T-helper 2 cell treated with Interferon-gamma antibody and Interleukin-4, amounts not matched to agents 5 μg/mL and 100 μg/mL, for 36 hours (primary cell): Measurements from ENCODE around the gene CEMIP2.

Experiments
- DNase-seq: peaks from one replicate; pipeline ENCODE4 v3.0.0; 2021; ENCODE audit warnings: low spot score
- H3K27ac Mint-ChIP-seq: one replicate; pipeline ENCODE4 v1.8.0; 2021; ENCODE audit warnings: mild to moderate bottlenecking, mixed read lengths
- H3K27me3 Mint-ChIP-seq: one replicate; pipeline ENCODE4 v1.8.0; 2021; ENCODE audit warnings: low read depth, mixed read lengths
- H3K36me3 Mint-ChIP-seq: one replicate; pipeline ENCODE4 v1.8.0; 2021; ENCODE audit warnings: low read depth, mixed read lengths
- H3K4me1 Mint-ChIP-seq: one replicate; pipeline ENCODE4 v1.8.0; 2021; ENCODE audit warnings: low read depth, mixed read lengths
- H3K4me3 Mint-ChIP-seq: one replicate; pipeline ENCODE4 v1.8.0; 2022; ENCODE audit warnings: mild to moderate bottlenecking, moderate library complexity, mixed read lengths
- H3K9me3 Mint-ChIP-seq: one replicate; pipeline ENCODE4 v1.8.0; 2021; ENCODE audit warnings: mixed read lengths

The CEMIP2 gene

DNA sequence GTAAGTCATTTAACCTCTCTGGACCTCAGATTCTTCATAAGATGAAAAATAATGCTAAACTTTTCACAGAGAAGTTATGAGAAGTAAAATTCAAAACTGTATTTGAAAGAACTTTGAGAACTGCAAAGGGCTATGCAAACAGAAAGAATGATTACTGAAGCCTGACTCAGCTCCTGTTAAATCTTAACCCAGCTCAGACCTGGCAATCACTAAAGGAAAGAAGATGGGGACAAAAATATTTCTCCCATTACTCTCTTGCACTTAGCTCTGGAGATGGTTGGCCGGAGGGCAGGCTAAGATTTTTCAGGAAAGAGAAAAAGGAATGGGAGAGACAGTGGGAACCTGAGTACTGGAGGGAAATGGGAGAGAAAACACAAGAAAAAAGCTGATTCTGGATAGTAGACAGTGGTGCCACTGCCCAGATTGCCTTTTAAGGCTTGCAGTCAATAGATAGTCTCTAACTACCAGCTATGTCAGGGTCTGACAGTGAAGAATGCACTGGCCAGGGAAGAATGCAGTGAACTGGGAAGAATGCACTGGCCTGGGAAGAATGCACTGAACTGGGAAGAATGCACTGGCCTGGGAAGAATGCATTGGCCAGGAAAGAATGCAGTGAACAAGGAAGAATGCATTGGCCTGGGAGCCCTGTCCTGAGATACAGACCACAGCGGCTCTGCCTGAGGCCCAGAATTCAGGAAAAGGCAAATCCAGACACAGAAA, 25.2 kb upstream of the CEMIP2 start:
- Mint-ChIP-seq H3K4me1 (peaks cover 45% of the 10 kb centered on the region), H3K27ac (peak overlapping the region; percentile 71), H3K9me3 (no peaks in the 10 kb centered on the region), H3K27me3 (no peaks in the 10 kb centered on the region), H3K36me3 (peaks cover 9% of the 10 kb centered on the region), H3K4me3 (no peak overlapping the region)
- DNase-seq: no peak

- no peaks in the 10 kb centered on the region for H3K27me3 Mint-ChIP-seq
- H3K27ac Mint-ChIP-seq: peak overlapping the region; percentile 17
- no peak overlapping the region for H3K4me3 Mint-ChIP-seq
- peaks cover 38% of the 10 kb centered on the region for H3K4me1 Mint-ChIP-seq
- H3K9me3 Mint-ChIP-seq: no peaks in the 10 kb centered on the region
- peaks cover 9% of the 10 kb centered on the region for H3K36me3 Mint-ChIP-seq
- DNase-seq: no peak
Observed at GRCh38 chr9:71791875-71792274, 23.6 kb upstream of the CEMIP2 start.

DNA sequence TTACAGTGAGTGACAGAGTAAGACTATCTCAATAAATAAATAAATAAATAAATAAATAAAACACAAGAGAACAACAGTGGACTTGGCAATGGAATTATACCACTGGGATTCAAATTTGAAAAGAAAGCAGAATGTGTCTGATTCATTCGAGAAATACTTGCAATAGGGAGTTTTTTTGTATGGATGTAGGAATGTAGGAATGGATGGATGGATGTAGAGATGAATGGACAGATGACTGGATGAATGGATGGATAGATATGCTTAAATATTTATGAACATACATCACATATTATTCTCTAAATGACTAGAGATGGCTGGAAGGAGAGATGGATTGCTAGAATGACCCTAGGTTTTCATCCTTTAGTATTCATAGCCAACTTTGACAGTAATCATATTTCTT, 22.0 kb upstream of the CEMIP2 start:
- Mint-ChIP-seq H3K4me3 (no peak overlapping the region), H3K27ac (no peak overlapping the region), H3K9me3 (no peaks in the 10 kb centered on the region), H3K4me1 (peaks cover 25% of the 10 kb centered on the region), H3K27me3 (no peaks in the 10 kb centered on the region), H3K36me3 (peaks cover 9% of the 10 kb centered on the region)
- no peak for DNase-seq

- peaks cover 9% of the 10 kb centered on the region for H3K9me3 Mint-ChIP-seq
- H3K4me1 Mint-ChIP-seq: peaks cover 49% of the 10 kb centered on the region
- peak overlapping the region; percentile 96 for H3K27ac Mint-ChIP-seq
- DNase-seq: peak; percentile 88
- peak overlapping the region; percentile 64 for H3K4me3 Mint-ChIP-seq
- no peaks in the 10 kb centered on the region for H3K27me3 Mint-ChIP-seq
- H3K36me3 Mint-ChIP-seq: peaks cover 5% of the 10 kb centered on the region
Observed at GRCh38 chr9:71783120-71783523, 14.8 kb upstream of the CEMIP2 start.

- H3K9me3 Mint-ChIP-seq: peaks cover 9% of the 10 kb centered on the region
- H3K4me1 Mint-ChIP-seq: peaks cover 50% of the 10 kb centered on the region
- H3K27me3 Mint-ChIP-seq: no peaks in the 10 kb centered on the region
- H3K36me3 Mint-ChIP-seq: peaks cover 5% of the 10 kb centered on the region
- H3K27ac Mint-ChIP-seq: peak overlapping the region; percentile 96
- H3K4me3 Mint-ChIP-seq: peak overlapping the region; percentile 38
- DNase-seq: no peak
Observed at GRCh38 chr9:71781391-71781790, 13.1 kb upstream of the CEMIP2 start.

DNA sequence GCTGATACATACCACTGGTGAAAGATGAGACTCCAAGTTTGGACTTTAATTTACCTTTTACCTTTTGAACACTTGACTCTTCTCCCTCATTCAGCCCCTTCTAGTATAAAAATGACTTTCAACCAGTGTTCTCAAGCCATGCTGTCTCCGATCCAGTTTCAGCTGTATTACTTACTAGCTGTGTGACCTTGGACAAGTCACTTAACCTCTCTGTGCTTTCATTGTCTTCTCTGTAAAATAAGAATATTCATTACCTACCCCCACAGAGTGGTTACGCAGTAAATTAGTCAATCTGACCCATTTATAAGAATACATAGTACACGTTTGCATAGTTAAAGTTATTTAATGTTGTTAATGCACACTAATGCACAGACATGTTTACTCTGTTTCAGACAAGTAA, 12.6 kb upstream of the CEMIP2 start:
- no peak for DNase-seq
- peak overlapping the region; percentile 38 for H3K4me3 Mint-ChIP-seq
- H3K36me3 Mint-ChIP-seq: peaks cover 5% of the 10 kb centered on the region
- H3K9me3 Mint-ChIP-seq: peaks cover 9% of the 10 kb centered on the region
- no peaks in the 10 kb centered on the region for H3K27me3 Mint-ChIP-seq
- peak overlapping the region; percentile 96 for H3K27ac Mint-ChIP-seq
- H3K4me1 Mint-ChIP-seq: peaks cover 52% of the 10 kb centered on the region

DNA sequence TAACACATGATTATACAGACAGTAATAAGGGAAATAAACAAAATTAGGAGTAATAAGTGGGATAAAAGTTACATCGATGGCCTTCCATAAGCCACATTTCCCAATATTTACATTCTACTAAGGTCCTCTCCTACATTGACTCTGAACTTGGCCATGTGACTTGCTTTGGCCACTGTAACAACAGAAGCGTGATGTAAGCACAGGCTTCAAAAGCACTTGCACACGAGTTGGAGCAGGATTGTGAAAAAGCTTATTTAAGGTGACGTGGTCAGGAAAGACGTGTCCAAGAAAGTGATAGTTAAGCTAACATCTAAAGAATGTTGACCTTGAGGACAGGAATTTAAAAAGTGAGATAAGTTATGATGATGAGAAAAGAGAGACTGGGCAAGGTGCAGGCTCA, 9.8 kb upstream of the CEMIP2 start:
- Mint-ChIP-seq H3K4me1 (peaks cover 42% of the 10 kb centered on the region), H3K27me3 (no peaks in the 10 kb centered on the region), H3K27ac (no peak overlapping the region), H3K4me3 (no peak overlapping the region), H3K36me3 (no peaks in the 10 kb centered on the region), H3K9me3 (no peaks in the 10 kb centered on the region)
- DNase-seq: no peak

- peak overlapping the region; percentile 71 for H3K27ac Mint-ChIP-seq
- no peaks in the 10 kb centered on the region for H3K36me3 Mint-ChIP-seq
- no peak overlapping the region for H3K4me3 Mint-ChIP-seq
- peaks cover 17% of the 10 kb centered on the region for H3K4me1 Mint-ChIP-seq
- no peak for DNase-seq
- no peaks in the 10 kb centered on the region for H3K9me3 Mint-ChIP-seq
- H3K27me3 Mint-ChIP-seq: no peaks in the 10 kb centered on the region
Observed at GRCh38 chr9:71774920-71775319, 6.6 kb upstream of the CEMIP2 start.

- peaks cover 15% of the 10 kb centered on the region for H3K4me1 Mint-ChIP-seq
- H3K36me3 Mint-ChIP-seq: no peaks in the 10 kb centered on the region
- H3K27ac Mint-ChIP-seq: no peak overlapping the region
- H3K4me3 Mint-ChIP-seq: no peak overlapping the region
- H3K27me3 Mint-ChIP-seq: no peaks in the 10 kb centered on the region
- no peaks in the 10 kb centered on the region for H3K9me3 Mint-ChIP-seq
- DNase-seq: no peak
Observed at GRCh38 chr9:71772726-71773125, 4.4 kb upstream of the CEMIP2 start.

DNA sequence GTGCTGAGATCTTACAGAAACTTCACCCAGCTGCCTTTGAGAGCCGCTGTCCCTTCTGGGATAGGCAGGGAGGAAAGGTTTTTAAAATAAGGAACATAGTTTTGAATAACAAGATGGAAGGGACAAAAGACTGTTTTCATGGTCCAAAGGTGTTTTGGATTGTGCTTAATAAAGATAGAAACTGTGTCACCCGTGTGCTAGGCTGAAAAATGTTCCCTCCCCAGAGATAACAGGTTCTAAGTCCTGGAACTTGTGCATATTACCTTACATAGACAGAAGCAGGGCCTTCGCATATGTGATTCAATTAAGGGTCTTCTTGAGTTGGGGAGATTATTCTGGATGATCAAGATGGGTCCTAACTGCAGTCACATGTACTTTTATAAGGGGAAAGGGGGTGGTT, 1.9 kb upstream of the CEMIP2 start:
- Mint-ChIP-seq H3K27ac (peak overlapping the region; percentile 91), H3K36me3 (peaks cover 4% of the 10 kb centered on the region), H3K4me3 (peak overlapping the region; percentile 92), H3K9me3 (no peaks in the 10 kb centered on the region), H3K4me1 (peaks cover 27% of the 10 kb centered on the region), H3K27me3 (no peaks in the 10 kb centered on the region)
- no peak for DNase-seq

DNA sequence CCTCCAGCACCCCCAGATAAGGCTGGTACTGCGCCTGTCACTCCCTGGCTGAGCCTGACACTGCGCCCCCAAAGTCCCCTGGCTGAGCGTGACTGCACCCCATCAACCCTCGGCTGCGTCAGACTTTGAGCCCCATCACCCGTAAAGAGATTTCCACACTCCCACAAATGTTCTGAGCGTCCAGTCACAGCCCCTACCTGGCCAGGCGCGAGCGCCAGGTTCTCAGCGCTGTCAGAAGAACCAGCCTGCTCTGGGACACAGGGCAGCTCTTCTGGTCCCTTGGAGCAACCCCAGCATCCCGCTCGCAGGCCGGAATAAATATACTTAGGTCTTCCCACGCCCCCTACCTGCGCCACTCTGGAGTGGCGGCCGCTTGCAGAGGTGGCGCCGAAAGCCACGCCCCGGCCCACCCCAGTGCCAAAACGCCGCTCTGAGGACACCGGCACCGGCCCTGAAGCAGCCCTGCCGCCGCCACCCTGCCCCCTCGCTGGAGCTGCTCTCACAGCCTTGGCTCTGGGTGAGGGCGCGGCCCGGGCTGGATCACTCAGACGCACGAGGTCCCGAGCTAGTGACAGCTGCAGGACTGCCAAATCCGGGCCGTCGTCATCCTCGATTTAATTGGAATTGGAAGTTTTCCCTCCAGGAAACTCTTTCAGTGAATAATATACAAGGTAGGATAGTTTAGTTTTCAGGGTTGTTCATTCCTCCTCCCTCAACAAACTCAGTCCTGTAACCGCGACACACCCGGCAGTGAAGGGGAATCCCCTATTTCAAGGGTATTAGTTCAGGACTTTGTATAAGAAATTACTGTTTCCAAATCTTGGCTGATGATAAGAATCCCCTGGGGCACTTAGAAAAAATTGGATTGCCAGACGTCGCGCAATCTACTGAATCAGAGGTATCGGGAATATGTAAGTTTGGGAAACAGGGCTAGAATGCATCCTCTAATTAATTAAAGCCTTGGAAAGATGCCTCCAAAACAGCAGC, 1.2 kb upstream of the CEMIP2 start:
- H3K36me3 Mint-ChIP-seq: peaks cover 4% of the 10 kb centered on the region
- DNase-seq: peak; percentile 65
- H3K4me1 Mint-ChIP-seq: peaks cover 30% of the 10 kb centered on the region

GRCh38 chr9:71767776-71768321, 464 bp downstream of the CEMIP2 start:
- peaks cover 6% of the 10 kb centered on the region for H3K36me3 Mint-ChIP-seq
- no peaks in the 10 kb centered on the region for H3K9me3 Mint-ChIP-seq
- peak overlapping the region; percentile 96 for H3K4me3 Mint-ChIP-seq
- H3K4me1 Mint-ChIP-seq: peaks cover 45% of the 10 kb centered on the region
- no peaks in the 10 kb centered on the region for H3K27me3 Mint-ChIP-seq
- peak overlapping the region; percentile 95 for H3K27ac Mint-ChIP-seq
- DNase-seq: peak; percentile 18

More for the DNA sequence above, 1.2 kb upstream of the CEMIP2 start:
- Mint-ChIP-seq H3K4me3 (peak overlapping the region; percentile 92), H3K27me3 (no peaks in the 10 kb centered on the region), H3K27ac (peak overlapping the region; percentile 91), H3K9me3 (no peaks in the 10 kb centered on the region)

GRCh38 chr9:71767163-71767775, 1.0 kb downstream of the CEMIP2 start:
- Mint-ChIP-seq H3K4me1 (peaks cover 48% of the 10 kb centered on the region), H3K36me3 (peaks cover 7% of the 10 kb centered on the region), H3K27me3 (no peaks in the 10 kb centered on the region), H3K9me3 (no peaks in the 10 kb centered on the region), H3K27ac (peak overlapping the region; percentile 95), H3K4me3 (peak overlapping the region; percentile 96)
- no peak for DNase-seq
